Middle frontal gyrus (tissue), 1 donor: ENCODE data around the gene ZPBP2.
"Not testable (repeated sequence)": the region's sequence is repeated elsewhere in the genome, so short reads cannot be mapped to it uniquely, and the experiment has no call there.

Experiments used
- DNase-seq: peaks from one replicate; pipeline ENCODE4 v3.0.0-alpha.2; 2015; ENCODE audit warnings: low spot score; ENCODE audit errors: extremely low spot score

ZPBP2 gene, protein sequence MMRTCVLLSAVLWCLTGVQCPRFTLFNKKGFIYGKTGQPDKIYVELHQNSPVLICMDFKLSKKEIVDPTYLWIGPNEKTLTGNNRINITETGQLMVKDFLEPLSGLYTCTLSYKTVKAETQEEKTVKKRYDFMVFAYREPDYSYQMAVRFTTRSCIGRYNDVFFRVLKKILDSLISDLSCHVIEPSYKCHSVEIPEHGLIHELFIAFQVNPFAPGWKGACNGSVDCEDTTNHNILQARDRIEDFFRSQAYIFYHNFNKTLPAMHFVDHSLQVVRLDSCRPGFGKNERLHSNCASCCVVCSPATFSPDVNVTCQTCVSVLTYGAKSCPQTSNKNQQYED

DNA sequence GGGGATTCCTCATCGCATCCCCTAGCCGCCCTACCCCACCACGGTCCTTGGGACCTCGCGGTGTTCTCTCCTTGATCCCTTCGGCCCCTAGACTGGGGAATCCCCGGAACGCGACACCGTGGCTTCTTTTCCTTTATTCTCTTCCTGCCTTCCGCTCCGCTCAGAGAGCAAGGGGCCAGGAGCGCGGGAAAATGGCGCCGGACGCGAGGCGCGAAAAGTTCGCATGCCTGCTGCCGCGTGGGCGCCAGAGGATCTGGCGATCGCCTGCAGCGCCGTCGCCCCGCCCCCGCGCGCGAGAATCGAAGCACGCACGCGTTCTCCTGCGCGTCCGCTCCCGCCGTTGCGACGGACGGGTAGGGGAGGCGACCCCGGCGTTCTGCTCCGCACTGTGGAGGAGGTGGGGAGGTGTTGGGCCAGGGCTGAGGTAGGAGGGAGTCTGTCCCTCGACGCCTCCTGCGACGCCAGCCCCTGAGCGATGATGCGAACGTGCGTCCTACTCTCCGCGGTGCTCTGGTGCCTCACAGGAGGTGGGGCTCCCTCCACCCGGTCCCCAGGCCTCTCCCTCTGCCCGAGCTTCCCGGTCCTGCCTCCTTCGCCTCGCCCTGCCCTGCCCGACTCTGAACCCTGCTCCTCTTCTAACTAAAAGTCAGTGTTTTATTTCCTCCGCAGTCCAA, at the start of gene ZPBP2:
TSS of gene ZPBP2 (plus strand) at position 323 of the 674 bp plus-strand sequence. CDS start at position 476, 153 bp downstream.
- DNase-seq, result no peak

DNA sequence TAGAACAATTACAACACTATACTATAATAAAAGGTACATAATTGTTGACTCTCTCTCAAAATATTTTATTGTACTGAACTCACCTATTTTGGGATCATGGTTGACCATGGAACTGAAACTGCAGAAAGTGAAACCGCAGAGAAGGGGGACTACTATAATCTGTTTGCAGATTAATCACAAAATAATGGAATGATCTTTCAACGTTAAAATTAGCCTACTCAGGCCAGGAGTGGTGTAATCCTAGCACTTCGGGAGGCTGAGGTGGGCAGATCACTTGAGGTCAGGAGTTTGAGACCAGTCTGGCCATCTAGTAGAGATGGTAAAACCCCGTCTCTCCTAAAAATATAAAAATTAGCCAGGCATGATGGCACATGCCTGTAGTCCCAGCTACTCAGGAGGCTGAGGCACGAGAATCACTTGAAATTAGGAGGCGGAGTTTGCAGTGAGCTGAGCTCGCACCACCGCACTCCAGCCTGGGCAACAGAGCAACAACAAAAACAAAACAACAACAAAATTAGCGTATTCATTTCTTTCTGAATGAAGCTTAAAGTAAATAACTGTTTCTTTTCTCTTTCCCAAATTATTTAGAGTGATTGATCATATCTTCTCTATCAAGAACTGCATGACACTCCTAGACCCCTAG, 49.5 kb upstream of the ZPBP2 start:
- no peak for DNase-seq

DNA sequence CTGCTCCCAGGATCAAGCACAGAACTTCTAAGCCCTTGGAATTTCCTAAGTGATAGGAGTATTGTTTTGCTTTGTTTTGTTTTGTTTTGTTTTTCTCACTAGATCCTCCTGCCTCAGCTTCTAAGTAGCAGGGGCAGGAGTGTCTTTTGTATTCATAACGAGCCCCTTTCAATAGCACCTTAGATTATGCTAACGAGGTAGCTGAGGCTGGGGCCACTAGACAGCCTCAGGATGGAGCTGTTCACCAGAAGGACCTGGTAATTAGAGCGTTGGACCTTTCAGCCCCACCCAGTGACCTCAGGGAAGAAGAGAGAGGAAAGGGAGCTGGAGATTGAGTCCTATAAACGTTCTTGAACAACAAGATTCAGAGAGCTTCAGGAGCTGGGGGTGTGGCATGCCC, 47.5 kb upstream of the ZPBP2 start:
- DNase-seq, result no peak

DNA sequence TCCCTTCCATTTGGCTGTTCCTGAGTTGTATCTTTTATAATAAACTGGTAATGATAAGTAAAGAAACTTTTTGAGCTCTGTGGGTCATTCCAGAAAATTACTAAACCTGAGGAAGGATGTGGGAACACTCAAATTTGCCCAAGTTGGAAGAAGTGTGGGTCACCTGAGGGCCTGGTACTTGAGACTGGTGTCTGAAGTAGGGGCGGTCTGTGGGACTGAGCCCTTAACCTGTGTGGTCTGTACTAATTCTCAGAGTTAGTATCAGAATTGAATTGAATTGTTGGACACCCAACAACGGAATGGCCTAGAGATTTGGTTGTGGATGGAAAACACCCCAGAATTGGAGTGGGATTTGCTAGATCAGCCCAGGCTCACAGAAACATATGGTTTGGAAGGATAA, 47.0 kb upstream of the ZPBP2 start:
- no peak for DNase-seq

DNA sequence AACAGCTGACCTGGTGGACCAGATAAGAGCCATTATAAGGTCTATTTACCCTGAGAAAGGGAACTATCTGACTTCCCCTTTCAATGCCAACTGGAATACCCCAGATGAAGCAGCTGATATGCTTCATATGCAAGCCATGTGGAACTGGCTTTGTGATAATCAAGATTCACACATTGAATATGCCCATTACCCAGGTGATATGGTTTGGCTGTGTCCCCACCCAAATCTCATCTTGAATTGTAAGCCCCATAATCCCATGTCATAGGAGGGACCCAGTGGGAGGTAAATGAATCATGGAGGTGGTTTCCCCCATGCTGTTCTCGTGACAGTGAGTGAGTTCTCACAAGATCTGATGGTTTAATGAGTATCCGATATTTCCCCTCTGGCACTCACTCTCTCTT, 46.0 kb upstream of the ZPBP2 start:
- DNase-seq, result no peak

DNA sequence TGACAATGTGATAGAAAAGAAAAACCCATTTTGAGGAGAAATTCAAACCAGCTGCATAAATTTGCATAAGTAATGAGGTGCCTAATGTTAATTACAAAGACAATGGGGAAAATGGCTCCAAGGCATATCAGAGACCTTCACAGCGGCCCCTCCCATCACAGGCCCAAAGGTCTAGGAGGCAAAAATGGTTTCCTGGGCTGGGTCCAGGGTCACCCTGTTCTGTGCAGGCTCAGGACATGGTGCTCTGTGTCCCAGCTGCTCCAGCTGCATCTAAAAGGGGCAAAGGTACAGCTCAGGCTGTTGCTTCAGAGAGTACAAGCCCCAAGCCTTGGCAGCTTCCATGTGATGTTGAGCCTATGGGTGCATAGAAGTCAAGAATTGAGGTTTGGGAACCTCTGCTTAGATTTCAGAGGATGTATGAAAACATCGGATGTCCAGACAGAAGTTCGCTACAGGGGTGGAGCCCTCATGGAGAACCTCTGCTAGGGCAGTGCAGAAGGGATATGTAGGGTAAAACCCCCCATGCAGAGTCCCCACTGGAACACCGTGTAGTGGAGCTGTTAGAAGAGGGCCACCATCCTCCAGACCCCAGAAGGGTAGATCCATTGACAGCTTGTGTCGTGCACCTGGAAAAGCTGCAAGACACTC, 44.5 kb upstream of the ZPBP2 start:
- DNase-seq, result no peak

DNA sequence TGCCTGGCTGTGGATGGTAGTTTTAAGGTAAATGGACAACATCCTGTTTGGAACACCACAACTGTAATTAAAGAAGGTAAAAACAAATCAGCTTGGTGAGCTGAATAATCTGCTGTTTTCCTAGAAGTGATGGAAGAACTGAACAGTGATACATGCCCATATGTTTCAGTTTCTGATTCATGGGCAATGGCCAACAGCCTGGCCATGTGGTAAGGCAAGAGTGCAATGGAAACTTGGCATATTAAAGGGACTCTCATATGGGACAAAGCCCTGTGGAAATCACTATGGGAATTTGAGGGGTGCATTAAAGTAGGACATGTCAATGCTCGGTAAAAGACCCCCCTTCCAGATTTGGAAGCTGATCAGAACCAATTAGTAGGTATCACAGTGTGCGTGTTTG, 41.7 kb upstream of the ZPBP2 start:
- DNase-seq, result no peak

DNA sequence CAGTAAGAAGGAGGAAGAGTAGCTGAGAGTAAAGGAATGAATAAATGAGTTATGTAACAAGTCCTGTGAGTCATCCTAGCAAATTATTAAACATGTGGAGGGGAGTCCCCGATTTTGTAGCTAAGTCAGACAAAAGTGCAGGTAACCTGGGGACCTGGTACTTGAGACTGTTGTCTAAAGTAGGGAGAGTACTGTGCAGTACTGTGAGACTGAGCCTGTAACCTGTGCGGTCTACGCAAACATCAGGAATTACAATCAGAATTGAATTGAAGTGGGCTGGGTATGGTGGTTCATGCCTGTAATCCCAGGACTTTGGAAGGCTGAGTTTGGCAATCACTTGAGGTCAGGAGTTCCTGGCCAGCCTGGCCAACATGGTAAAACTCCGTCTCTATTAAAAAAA, 39.6 kb upstream of the ZPBP2 start:
- no peak for DNase-seq

DNA sequence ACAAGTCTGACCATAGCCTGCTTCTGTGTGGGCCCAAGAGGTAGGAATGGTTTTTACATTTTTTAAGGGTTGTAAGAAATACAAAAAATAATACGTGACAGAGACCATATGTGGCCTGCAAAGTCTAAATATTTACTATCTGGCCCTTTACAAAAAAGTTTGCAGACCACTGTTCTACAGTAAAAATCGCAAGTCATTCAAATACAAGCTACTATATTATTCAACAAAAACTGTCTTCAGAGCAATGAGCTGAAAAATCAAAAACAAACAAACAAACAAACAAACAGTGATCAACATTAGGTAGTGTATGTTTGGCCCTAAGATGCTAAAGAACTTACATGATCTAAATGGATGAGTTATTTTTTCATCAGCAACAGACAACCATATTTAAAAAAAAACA, 36.4 kb upstream of the ZPBP2 start:
- DNase-seq, result no peak

DNA sequence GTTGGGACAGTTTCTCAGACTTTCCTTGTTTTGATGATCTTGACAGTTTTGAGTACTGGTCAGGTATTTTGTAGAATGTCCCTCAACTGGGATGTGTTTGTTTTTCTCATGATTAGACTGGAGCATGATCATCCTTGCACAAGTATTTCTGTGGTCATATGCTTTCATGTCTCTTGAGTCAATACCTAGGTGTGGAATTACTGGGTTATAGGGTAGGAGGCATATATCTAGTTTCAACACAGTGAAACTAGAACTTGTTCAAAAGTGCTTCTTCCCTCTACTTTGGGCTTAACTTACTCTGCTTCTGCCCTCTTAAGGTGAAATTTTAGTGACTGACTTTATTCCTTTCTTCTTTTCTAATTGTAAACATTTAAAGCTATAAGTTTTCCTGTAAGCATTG, 34.0 kb upstream of the ZPBP2 start:
- no peak for DNase-seq

DNA sequence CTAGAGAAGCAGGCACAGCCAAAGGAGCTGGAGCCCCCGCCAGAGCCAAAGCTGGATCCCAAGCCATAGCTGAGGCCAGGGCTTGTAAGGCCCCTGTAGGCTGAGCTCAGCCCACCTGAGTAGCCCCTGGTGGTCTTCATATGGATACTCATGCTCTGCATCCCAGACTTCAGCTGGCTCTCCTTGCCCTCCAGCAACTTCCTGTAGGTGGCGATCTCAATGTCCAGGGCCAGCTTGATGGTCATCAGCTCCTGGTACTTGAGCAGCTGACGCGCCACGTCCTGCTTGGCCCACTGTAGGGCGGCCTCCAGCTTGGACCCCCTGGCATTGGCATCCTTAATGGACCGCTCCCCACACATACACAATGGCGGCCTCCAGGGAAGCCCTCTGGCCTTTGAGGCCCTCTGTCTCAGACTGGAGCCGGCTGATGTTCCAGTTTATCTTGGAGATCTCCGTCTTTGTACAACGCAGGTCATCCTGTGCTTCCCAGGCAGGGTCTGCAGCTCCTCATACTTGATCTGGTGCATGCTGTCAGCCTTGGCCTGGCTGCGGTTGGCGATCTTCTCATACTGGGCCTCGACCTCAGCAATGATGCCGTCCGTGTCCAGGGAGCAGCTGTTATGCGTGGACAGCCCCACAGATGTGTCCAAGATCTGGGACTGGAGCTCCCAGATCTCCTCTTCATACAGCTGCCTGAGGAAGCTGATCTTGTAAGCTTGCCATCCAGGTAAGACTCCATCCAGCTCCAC, 32.8 kb upstream of the ZPBP2 start:
- no peak for DNase-seq

DNA sequence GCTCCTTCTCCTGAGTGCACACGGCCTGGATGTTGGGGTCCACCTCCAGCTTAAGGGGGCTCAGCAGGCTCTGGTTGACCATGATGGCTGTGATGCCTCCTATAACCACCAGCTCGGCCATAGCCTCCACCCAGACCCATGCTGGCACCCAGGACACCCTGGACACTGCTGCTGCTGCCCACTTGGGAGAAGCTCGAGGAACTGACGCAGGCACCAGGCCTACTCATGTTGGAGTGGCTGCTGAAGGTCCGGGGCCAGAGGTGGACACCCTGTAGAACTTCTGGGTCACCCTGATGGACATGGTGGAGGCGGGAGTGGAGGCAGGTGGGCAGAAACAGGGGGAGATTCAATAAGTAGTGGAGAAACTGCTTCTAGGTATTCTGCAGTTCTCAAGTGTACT, 31.9 kb upstream of the ZPBP2 start:
- no peak for DNase-seq

DNA sequence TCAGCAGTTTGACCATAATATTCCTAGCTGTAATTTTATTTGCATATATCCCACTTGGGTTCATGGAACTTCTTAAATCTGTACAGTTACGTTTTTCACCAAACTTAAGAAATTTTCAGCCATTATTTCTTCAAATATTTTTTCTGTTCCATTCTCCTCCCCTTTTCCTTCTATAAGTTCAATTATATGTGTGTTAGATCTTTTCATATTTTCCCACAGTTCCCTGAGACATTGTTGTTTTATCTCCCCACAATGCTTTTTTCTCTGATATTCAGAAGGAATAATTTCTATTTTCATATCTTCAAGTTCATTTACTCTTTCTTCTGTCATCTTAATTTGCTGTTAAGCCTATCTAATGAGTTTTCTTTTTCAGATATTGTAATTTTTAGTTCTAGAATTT, 29.9 kb upstream of the ZPBP2 start:
- DNase-seq, result no peak

DNA sequence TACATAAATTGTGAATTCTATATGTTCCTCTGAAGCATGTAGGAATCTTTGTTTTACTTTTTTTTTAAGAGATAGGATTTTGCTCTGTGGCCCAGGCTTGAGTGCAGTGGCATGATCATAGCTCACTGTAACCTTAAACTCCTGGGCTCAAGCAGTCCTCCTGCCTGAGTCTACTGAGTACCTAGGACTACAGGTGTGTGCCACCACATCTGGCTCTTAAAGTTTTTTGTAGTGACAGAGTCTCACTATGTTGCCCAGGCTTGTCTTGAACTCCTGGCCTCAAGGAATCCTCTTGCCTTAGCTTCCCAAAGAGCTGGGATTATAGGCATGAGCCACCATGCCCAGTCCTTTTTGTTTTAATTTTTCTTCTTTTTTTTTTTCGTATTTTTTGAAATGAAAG, 29.2 kb upstream of the ZPBP2 start:
- no peak for DNase-seq

DNA sequence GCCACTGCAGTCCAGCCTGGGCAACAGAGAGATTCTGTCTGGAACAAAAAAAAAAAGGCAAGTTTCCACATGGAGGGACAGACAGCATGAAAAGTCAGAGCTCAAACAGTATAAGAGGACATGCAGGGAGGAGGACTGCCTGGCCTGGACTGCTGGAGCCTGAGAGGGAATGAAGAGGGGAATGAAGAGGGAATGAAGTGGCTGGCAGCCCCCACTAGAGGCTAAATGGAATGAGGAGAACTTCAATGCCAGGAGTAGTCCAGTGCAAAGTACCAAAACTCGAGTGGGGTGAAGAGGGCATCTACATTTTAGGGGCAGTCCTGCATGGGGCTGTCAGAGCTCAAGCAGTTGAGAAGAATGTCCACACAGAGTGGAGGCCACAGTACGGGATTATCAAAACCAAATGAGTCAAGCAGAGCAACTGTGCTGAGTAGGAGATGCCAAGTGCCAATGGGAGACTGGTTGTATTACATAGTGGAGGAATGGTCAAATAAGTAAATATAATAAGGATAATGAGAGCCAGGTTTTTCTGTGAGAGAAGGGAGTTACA, 26.8 kb upstream of the ZPBP2 start:
- DNase-seq, result no peak

DNA sequence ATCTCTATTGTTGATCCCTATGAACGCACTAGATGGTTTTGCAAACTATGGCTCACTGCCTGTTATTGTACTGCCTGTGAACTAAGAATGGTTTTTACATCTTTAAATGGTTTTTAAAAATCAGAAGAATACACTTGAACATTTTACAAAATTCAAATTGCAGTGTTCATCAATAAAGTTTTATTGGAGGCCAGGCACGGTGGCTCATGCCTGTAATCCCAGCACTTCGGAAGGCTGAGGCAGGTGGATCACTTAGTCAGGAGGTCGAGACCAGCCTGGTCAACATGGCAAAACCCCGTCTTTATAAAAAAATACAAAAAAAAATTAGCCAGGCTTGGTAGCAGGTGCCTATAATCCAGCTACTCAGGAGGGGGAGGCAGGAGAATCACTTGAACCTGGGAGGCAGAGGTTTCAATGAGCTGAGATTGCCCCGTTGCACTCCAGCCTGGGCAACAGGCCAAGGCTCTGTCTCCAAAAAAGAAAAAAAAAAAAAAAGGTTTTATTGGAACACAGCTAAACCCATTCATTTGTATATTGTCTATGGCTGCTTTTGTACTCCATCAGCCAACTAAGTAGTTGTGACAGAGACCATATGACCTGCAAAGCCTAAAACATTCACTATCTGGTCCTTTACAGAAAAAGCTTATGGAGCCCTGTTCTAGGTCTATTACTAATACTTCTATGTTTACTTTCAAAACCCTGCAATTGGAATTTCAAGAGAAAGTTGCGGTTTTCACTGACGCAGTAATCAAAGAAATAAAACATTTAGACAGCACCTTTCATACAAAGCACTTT, 22.8 kb upstream of the ZPBP2 start:
- no peak for DNase-seq

DNA sequence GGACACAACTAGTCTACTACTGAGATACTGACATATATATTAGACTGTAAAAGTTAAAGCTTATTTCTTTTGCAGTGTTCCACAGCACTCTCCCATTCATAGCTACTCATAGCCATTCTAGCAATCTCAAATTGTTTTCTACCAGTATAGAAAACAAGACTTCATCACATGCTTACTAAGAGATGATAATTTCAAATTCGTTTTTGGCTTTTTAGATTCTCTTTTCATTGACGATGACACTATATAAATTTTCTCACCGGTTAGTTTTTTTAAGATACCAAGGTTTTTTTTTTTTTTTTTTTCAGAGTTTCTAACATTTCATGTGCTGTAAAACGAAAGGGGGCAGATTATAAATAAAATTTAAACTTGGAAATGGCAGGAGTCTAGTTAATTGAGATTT, 21.8 kb upstream of the ZPBP2 start:
- DNase-seq, result no peak

DNA sequence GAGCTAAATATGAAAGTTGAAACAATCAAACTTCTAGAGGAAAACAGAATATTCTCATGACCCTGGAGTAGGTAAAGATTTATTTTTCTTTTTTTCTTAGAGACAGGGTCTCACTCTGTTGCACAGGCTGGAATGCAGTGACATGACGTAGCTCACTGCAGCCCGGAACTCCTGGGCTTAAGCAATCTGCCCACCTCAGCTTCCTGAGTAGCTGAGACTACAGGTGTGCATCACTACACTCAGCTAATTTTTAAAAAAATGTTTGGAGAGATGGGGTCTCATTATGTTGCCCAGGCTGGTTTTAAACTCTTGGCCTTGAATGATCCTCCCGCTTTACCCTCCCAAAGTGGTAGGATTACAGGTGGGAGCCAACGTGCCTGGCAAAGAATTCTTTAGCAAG, 19.4 kb upstream of the ZPBP2 start:
- no peak for DNase-seq

DNA sequence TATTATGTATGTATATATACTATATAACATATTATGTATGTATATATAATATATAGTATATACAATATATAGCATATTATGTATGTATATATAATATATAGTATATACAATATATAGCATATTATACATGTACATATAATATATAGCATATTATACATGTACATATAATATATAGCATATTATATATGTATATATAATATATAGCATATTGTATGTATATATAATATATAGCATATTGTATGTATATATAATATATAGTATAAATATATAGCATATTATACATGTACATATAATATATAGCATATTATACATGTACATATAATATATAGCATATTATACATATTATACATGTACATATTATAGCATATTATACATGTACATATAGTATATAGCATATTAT, 17.8 kb upstream of the ZPBP2 start:
- not testable (repeated sequence) for DNase-seq

DNA sequence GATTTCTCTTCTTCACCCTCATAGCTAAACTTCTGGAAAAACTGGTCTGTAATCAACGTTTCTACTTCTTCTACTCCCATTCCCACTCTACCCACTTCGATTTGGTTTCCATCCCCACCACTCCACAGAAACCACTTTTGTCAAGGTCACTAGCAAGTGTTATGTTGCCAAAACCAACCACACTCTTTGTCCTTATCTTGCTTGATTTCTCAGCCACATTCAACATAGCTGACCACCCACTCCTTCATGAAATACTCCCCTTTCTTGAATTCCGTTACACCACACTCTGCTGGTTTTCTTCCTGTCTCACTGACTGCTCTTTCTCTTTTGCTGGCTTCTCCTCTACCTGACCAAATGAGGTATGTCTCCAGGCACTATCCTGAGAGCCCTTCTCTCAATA, 15.8 kb upstream of the ZPBP2 start:
- no peak for DNase-seq
